Astrocyte (in vitro differentiated cells and primary cell): Measurements from ENCODE around the gene KIAA0232. TPM values are rescaled to one million over a fixed set of nuclear protein-coding genes. Genes with fewer than 3 reads are reported as not detected.
A peak's percentile ranks its signal among the peaks of the same experiment; 100 is the strongest.

Experiments used
- DNase-seq: peaks from one replicate; pipeline ENCODE4 v3.0.0-alpha.2; 2010; ENCODE audit warnings: low read depth
- FAIRE-seq: peaks from 2 replicates; lab custom pipeline; 2011; peaks lifted over from hg19 to GRCh38; lab: Jason Lieb, UNC
- H2AFZ ChIP-seq: 2 replicates; pipeline ENCODE4 v1.6.0; 2012; ENCODE audit warnings: low read depth, low read length, inconsistent platforms
- H3K27ac ChIP-seq: 2 replicates; pipeline ENCODE4 v1.5.1; 2011; ENCODE audit warnings: low read depth, low read length, inconsistent platforms
- H3K27me3 ChIP-seq: 2 replicates; pipeline ENCODE4 v1.6.0; 2011; ENCODE audit warnings: low read length, inconsistent platforms; ENCODE audit not compliant: insufficient read depth
- H3K36me3 ChIP-seq: 2 replicates; pipeline ENCODE4 v1.5.1; 2011; ENCODE audit warnings: low read length, inconsistent platforms; ENCODE audit not compliant: insufficient read depth
- H3K4me1 ChIP-seq: 2 replicates; pipeline ENCODE4 v1.5.1; 2011; ENCODE audit warnings: low read length, inconsistent platforms; ENCODE audit not compliant: insufficient read depth
- H3K4me2 ChIP-seq: 2 replicates; pipeline ENCODE4 v1.6.0; 2012; ENCODE audit warnings: low read length, inconsistent platforms
- H3K4me3 ChIP-seq: 2 replicates; pipeline ENCODE4 v1.5.1; 2011; ENCODE audit warnings: low read depth, mild to moderate bottlenecking, low read length, inconsistent platforms; ENCODE audit not compliant: insufficient read depth
- H3K79me2 ChIP-seq: 2 replicates; pipeline ENCODE4 v1.6.0; 2012; ENCODE audit warnings: mild to moderate bottlenecking, low read length, inconsistent platforms; ENCODE audit not compliant: insufficient read depth
- H3K9ac ChIP-seq: 2 replicates; pipeline ENCODE4 v1.6.0; 2012; ENCODE audit warnings: mild to moderate bottlenecking, low read length, inconsistent platforms
- H3K9me3 ChIP-seq: 2 replicates; pipeline ENCODE4 v1.5.1; 2012; ENCODE audit warnings: low read depth, mild to moderate bottlenecking, low read length, inconsistent platforms; ENCODE audit not compliant: insufficient read depth
- H4K20me1 ChIP-seq: 2 replicates; pipeline ENCODE4 v1.6.0; 2012; ENCODE audit warnings: low read length, inconsistent platforms; ENCODE audit not compliant: insufficient read depth
- H3K27ac Mint-ChIP-seq: one replicate; pipeline ENCODE4 v1.8.0; 2021; ENCODE audit warnings: mild to moderate bottlenecking, mixed read lengths; ENCODE audit not compliant: unreplicated experiment
- H3K27me3 Mint-ChIP-seq: one replicate; pipeline ENCODE4 v1.8.0; 2021; ENCODE audit warnings: low read depth, mixed read lengths; ENCODE audit not compliant: unreplicated experiment
- H3K36me3 Mint-ChIP-seq: one replicate; pipeline ENCODE4 v1.8.0; 2021; ENCODE audit warnings: low read depth, mixed read lengths; ENCODE audit not compliant: unreplicated experiment
- H3K4me1 Mint-ChIP-seq: one replicate; pipeline ENCODE4 v1.8.0; 2021; ENCODE audit warnings: low read depth, mixed read lengths; ENCODE audit not compliant: unreplicated experiment
- H3K4me3 Mint-ChIP-seq: one replicate; pipeline ENCODE4 v1.8.0; 2021; ENCODE audit warnings: mild to moderate bottlenecking, moderate library complexity, mixed read lengths; ENCODE audit not compliant: unreplicated experiment
- H3K9me3 Mint-ChIP-seq: one replicate; pipeline ENCODE4 v1.8.0; 2021; ENCODE audit warnings: mild to moderate bottlenecking, mixed read lengths; ENCODE audit not compliant: unreplicated experiment
- CTCF ChIP-seq: IDR thresholded peaks from 2 replicates; pipeline ENCODE4 v1.5.1; 2011; ENCODE audit warnings: low read depth, mild to moderate bottlenecking, inconsistent platforms, low read length, moderate library complexity; ENCODE audit not compliant: insufficient read depth
- EZH2 ChIP-seq: IDR thresholded peaks from 2 replicates; pipeline ENCODE4 v1.6.1; 2012; ENCODE audit warnings: mild to moderate bottlenecking, low read length, inconsistent platforms; ENCODE audit not compliant: insufficient read depth
- total RNA-seq: library from RNA; stranded (reverse); gene quantifications from 2 replicates; pipeline ENCODE4 v1.2.1, GENCODE V29; 2021

Gene KIAA0232
- total RNA-seq, 1 donor from 2014 or later, result 27.6 TPM

- TF ChIP-seq EZH2 (no peak), CTCF (no peak)
- Histone ChIP-seq H3K4me2 (peak overlapping the region; percentile 32), H4K20me1 (peaks cover 57% of the 10 kb centered on the region), H3K36me3 (no peaks in the 10 kb centered on the region), H3K79me2 (peaks cover 24% of the 10 kb centered on the region), H3K4me3 (no peak overlapping the region), H3K9me3 (no peaks in the 10 kb centered on the region), H3K27me3 (no peaks in the 10 kb centered on the region), H3K4me1 (peaks cover 8% of the 10 kb centered on the region), H3K9ac (no peak overlapping the region), H2AFZ (no peak overlapping the region), H3K27ac (no peak overlapping the region)
- H3K36me3 Mint-ChIP-seq, result no peaks in the 10 kb centered on the region
- H3K9me3 Mint-ChIP-seq, result no peaks in the 10 kb centered on the region
- H3K27ac Mint-ChIP-seq, result no peak overlapping the region
- no peak for FAIRE-seq
- H3K27me3 Mint-ChIP-seq, result no peaks in the 10 kb centered on the region
- peaks cover 12% of the 10 kb centered on the region for H3K4me1 Mint-ChIP-seq
- DNase-seq, result peak; percentile 36
- no peak overlapping the region for H3K4me3 Mint-ChIP-seq
These were observed 134.3 kb downstream of the KIAA0232 start for GRCh38 chr4:6916587-6917460.

DNA sequence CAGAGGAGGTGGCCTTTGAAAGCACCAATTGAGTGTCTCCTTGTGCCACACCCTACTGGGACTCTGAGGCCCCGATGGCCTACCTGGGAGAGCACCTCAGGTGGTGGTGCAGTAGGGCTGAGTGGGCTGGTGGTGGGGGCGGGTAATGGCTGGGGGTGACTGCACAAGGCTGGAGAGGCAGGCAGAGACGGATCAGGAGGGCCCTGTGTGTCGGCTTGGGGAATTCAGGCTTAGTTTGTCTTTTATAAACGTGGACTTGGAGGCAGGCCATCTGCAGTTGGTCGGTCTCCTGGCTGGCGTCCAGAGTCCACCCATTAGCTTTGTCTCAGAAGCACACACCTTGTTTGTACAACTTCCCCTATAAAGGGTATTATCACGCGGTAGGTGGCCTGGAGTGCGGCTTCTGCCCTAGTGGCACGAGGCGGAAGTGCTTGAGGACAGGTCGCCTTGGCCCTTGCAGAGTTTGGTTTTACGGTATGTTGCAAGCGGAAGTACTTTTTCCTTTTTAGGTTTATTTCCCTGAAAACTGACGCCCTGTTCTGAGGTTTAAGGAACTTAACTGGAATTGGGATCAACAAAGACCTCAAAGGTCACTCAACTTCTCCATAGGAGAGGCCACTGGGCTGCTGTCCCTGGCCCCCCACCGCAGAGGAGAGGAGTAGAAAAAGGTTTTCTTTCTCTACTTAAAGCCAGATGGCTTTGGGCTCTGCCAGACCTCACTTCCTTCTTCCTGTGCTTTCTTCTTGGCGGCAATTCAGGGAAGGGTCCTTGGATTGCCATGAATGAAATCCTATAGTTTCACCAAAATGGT lies 135.1 kb downstream of the KIAA0232 start:
- H3K4me2 ChIP-seq, result peak overlapping the region; percentile 32
- Mint-ChIP-seq H3K27ac (peak overlapping the region; percentile 58), H3K9me3 (no peaks in the 10 kb centered on the region), H3K27me3 (no peaks in the 10 kb centered on the region), H3K4me1 (peaks cover 12% of the 10 kb centered on the region), H3K4me3 (no peak overlapping the region), H3K36me3 (peaks cover 3% of the 10 kb centered on the region)
- DNase-seq, result no peak
- H4K20me1 ChIP-seq, result peaks cover 59% of the 10 kb centered on the region
- no peak overlapping the region for H3K9ac ChIP-seq
- no peak overlapping the region for H3K4me3 ChIP-seq
- H3K79me2 ChIP-seq, result peaks cover 17% of the 10 kb centered on the region
- H3K9me3 ChIP-seq, result no peaks in the 10 kb centered on the region
- no peak overlapping the region for H2AFZ ChIP-seq
- H3K27me3 ChIP-seq, result no peaks in the 10 kb centered on the region
- FAIRE-seq, result no peak
- H3K27ac ChIP-seq, result no peak overlapping the region
- TF ChIP-seq EZH2, result no peak
- TF ChIP-seq CTCF, result peak; percentile 41
- peaks cover 8% of the 10 kb centered on the region for H3K4me1 ChIP-seq
- no peaks in the 10 kb centered on the region for H3K36me3 ChIP-seq
